Medulla oblongata (tissue), 1 donor: ENCODE measurements around the gene HERC6.
"Not testable (repeated sequence)": the region's sequence is repeated elsewhere in the genome, so short reads cannot be mapped to it uniquely, and the experiment has no call there.

ENCODE experiments used
- DNase-seq: peaks from one replicate; pipeline ENCODE4 v3.0.0-alpha.2; 2015; ENCODE audit errors: extremely low spot score

The HERC6 gene

DNA sequence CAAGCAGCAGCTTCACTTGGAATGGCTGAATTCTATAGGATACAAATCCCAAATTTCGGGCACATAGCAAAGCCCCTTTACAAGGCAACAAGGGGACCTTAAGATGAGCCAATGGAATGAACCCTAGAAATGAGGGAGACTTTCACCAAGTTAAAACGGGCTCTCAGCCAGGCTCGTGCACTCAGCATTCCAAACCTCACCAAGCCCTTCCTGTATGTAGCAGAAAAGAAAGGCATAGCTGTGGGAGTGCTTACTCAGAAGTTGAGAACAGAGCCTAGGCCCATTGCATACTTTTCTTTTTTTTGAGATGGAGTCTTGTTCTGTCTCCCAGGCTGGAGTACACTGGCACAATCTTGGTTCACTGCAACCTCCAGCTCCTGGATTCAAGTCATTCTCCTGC, 67.5 kb downstream of the HERC6 start:
- DNase-seq: no peak

- no peak for DNase-seq
These were observed 68.9 kb downstream of the HERC6 start for GRCh38 chr4:88447371-88448095.

DNA sequence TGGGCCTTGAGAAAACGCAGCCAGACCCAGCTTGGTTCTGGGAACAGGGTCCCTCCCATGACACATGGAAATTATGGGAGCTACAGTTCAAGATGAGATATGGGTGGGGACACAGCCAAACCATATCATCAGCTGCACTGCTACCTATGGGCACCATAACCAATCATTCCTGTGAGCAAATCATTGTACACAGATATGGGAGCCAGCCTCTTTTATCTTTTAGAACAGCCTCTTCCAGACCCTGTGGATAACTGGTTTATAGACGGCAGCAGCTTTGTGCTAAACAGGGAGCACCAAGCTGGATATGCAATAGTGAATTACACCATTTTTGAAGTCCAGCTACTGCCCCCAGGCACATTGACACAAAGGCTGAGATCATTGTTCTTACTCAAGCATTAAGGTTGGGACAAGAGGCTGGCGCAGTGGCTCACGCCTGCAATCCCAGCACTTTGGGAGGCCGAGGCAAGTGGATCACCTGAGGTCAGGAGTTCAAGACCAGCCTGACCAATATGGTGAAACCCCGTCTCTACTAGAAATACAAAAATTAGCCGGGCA, 69.6 kb downstream of the HERC6 start:
- DNase-seq: not testable (repeated sequence)

- DNase-seq: no peak
These were observed 70.2 kb downstream of the HERC6 start for GRCh38 chr4:88448889-88449288.

- DNase-seq: no peak
These were observed 70.6 kb downstream of the HERC6 start for GRCh38 chr4:88449290-88449689.

DNA sequence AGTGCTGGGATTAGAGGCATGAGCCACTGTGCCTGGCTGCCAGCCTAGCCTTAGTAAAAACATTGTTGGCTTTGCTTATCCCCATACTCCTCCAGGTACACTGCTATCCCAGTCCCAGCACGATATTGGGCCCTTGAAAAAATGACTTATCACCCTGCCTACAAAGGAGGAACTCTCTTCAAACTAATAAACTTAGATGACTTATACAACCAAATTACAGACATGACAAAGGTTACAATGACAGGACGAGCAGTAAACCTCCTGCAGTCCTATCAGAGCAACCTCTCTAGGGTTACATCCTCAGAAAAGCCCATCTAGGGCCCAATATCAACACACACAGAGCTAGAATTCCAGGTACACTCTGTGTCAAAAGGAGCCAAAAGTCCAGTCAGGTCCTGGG, 72.6 kb downstream of the HERC6 start:
- DNase-seq: no peak

DNA sequence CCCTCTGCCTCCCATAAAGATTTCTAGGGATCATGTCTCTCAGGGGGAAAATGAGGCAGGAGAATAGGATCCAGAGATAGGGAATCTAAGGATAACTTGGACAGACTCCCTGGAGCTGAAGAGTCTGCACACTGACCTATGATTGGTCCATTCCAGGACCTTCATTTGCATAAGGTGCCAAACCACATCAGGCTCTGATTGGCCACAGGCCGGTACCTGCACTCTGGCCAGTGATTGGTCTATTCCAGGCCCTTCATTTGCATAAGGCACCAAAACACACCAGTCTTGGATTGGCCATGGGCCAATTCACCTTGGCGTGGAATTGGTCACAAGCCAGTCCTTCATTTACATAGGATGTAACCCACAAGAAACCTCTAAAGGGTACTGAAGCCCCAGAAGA, 74.3 kb downstream of the HERC6 start:
- no peak for DNase-seq

- DNase-seq: peak; percentile 92
These were observed 78.1 kb downstream of the HERC6 start, which contains the start of gene HERC5 for GRCh38 chr4:88456670-88457306. TSS of gene HERC5 (plus strand) at chr4:88457119. CDS start at chr4:88457270, 151 bp downstream.

DNA sequence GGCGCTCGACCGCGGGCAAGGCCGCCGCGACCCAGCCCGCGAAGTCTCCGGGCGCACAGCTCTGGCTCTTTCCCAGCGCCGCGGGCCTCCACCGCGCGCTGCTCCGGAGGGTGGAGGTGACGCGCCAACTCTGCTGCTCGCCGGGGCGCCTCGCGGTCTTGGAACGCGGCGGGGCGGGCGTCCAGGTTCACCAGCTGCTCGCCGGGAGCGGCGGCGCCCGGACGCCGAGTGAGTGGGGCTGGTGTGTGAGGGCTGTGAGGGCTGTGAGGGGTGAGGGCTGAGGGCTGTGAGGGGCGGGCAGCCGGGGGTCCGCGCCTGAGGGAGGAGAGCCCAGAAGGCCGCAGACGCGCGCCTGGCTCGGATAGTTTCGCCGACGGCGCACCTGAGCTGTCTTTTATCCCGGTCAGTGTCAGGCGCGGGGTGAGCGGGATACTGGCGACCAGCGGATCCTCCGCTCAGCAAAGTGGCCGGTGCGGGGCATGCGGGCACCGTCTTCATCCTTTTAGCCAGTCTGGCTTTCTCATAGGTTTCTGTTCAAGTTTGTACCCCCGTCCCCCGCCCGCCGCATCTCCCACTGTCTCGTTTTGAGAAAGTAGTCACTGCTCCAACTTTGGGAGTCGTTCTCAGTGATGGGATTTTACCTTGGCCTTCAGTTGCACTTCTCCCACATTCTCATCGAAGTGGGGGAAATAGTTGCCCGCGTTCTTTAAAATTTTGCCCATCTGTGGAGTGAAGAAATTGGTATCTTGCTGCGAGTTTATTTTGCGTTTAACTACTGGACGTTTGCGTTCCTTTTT, 78.9 kb downstream of the HERC6 start:
- DNase-seq: peak; percentile 23

DNA sequence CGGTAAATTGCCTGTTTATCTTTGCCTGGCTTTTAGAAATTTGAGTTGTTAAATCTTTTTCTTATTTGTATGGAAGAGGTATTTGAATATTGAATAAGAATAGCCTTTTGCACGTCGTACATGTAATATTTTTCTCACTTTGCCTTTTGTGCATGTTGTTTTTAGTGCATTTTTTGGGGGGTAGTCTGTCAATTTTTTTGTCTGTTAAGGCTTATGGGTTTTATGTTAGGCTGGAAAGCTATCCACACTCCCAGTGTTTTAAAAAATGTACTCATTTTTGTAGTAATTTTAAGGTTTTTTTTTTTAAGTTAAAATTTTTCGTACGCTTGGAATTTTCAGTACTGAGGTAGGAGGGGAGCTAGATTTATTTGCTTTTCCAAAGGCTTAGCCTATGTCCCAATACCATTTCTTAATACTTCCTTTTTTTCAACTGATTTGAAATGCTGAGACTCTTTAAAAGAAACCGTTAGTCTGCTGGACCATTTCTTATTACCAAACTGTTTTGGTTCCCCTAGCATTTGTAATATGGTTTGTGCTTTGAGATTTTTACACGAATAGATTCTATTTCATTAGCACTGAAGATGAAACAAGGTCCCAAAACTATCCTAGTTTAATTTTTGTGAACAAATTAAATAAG, 79.6 kb downstream of the HERC6 start:
- DNase-seq: peak; percentile 37

GRCh38 chr4:88465653-88466192, 87.1 kb downstream of the HERC6 start:
- DNase-seq: no peak

DNA sequence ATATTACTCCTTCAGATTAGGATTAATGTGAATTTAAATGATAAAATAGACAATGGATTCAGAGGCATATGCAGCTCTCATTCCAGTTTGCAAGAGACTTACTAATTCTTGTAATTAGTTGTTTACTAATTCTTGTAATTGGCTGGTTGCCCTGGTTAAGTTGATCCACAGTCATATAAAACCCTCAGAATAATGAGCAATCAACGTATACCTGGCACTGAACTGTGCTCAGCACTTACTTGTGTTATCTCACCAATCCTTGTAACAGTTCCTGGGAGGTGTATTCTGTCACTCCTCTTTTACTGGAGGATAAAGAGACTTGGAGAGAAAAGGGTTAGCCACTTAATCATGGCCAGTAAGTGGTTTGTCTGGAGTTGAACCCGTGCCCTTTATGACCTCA, 88.7 kb downstream of the HERC6 start:
- DNase-seq: no peak

GRCh38 chr4:88477229-88477860, 98.7 kb downstream of the HERC6 start:
- DNase-seq: no peak

DNA sequence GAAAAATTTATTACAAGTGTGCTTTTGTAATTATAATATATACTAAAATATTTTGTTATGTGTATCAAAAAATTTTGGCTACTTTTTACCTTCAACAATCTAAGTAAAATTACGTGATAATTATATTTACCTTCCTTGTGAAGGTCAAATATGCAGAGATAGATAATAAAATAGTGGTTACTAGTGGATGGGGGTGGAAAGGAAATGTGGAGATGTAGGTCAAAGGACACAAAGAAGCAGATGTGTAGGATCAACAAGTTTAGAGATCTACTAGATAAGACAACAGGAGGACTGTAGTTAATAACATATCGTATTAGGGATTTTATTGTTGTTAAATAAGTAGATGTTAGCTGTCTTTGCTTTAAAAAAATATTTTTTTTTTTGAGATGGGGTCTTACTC, 99.6 kb downstream of the HERC6 start:
- DNase-seq: no peak

- DNase-seq: no peak
These were observed 102.9 kb downstream of the HERC6 start for GRCh38 chr4:88481537-88481936.

- no peak for DNase-seq
These were observed 110.6 kb downstream of the HERC6 start for GRCh38 chr4:88489100-88489761.
